RWPE2 (cell line): ENCODE results near the gene PRLHR.

Experiments
- ATAC-seq: fragments of 200-7000 bp; cut with Tn5 transposase; 3 replicates; pipeline ENCODE4 v1.9.1; 2021; ENCODE audit warnings: low read depth
- DNase-seq: peaks from one replicate; pipeline ENCODE4 v3.0.0-alpha.2; 2020; ENCODE audit warnings: low spot score
- H3K27ac ChIP-seq: fragments of 450-650 bp; 2 replicates; pipeline ENCODE4 v1.5.1; 2017; ENCODE audit warnings: mild to moderate bottlenecking; ENCODE audit not compliant: poor library complexity, severe bottlenecking
- H3K27me3 ChIP-seq: fragments of 250-450 bp; sonication (Bioruptor Pico); 2 replicates; pipeline ENCODE4 v1.5.1; 2021; ENCODE audit warnings: mild to moderate bottlenecking, moderate library complexity; ENCODE audit not compliant: insufficient read depth, poor library complexity, severe bottlenecking
- H3K36me3 ChIP-seq: fragments of 250-450 bp; sonication (Bioruptor Pico); 2 replicates; pipeline ENCODE4 v1.5.1; 2020; ENCODE audit warnings: low read depth, mild to moderate bottlenecking, moderate library complexity
- H3K4me1 ChIP-seq: fragments of 250-450 bp; sonication (Bioruptor Pico); 2 replicates; pipeline ENCODE4 v1.5.1; 2021; ENCODE audit warnings: mild to moderate bottlenecking, moderate library complexity; ENCODE audit not compliant: insufficient read depth, poor library complexity, severe bottlenecking
- H3K4me3 ChIP-seq: fragments of 250-450 bp; sonication (Bioruptor Pico); 2 replicates; pipeline ENCODE4 v1.5.1; 2021; ENCODE audit warnings: mild to moderate bottlenecking, moderate library complexity; ENCODE audit not compliant: severe bottlenecking
- H3K9me3 ChIP-seq: fragments of 250-450 bp; sonication (Bioruptor Pico); 2 replicates; pipeline ENCODE4 v1.5.1; 2021; ENCODE audit warnings: mild to moderate bottlenecking, moderate library complexity; ENCODE audit not compliant: severe bottlenecking
- CTCF ChIP-seq: fragments of 450-650 bp; IDR thresholded peaks from one replicate; pipeline ENCODE4 v1.5.1; 2017; ENCODE audit warnings: mild to moderate bottlenecking, moderate library complexity; ENCODE audit not compliant: poor library complexity, severe bottlenecking

PRLHR gene

GRCh38 chr10:118565301-118566075, 30.0 kb downstream of the PRLHR start:
- Histone ChIP-seq H3K27me3 (no peaks in the 10 kb centered on the region), H3K4me1 (no peaks in the 10 kb centered on the region), H3K27ac (no peak overlapping the region), H3K4me3 (no peak overlapping the region), H3K36me3 (no peaks in the 10 kb centered on the region), H3K9me3 (peaks cover 2% of the 10 kb centered on the region)
- DNase-seq, result no peak
- no peak for ATAC-seq
- TF ChIP-seq CTCF, result no peak

- no peaks in the 10 kb centered on the region for H3K4me1 ChIP-seq
- peak; percentile 63; the same call in 2 of the 3 replicates for ATAC-seq
- H3K36me3 ChIP-seq, result no peaks in the 10 kb centered on the region
- H3K9me3 ChIP-seq, result peaks cover 2% of the 10 kb centered on the region
- no peak overlapping the region for H3K4me3 ChIP-seq
- TF ChIP-seq CTCF, result peak; percentile 53
- no peaks in the 10 kb centered on the region for H3K27me3 ChIP-seq
- no peak for DNase-seq
- H3K27ac ChIP-seq, result no peak overlapping the region
These were observed 30.8 kb downstream of the PRLHR start for GRCh38 chr10:118564652-118565051.

- Histone ChIP-seq H3K4me1 (no peaks in the 10 kb centered on the region), H3K27me3 (no peaks in the 10 kb centered on the region), H3K27ac (no peak overlapping the region), H3K9me3 (peaks cover 2% of the 10 kb centered on the region), H3K36me3 (no peaks in the 10 kb centered on the region), H3K4me3 (no peak overlapping the region)
- no peak for ATAC-seq
- TF ChIP-seq CTCF, result no peak
- DNase-seq, result no peak
These were observed 31.3 kb downstream of the PRLHR start for GRCh38 chr10:118564114-118564513.

GRCh38 chr10:118563373-118563890, 32.0 kb downstream of the PRLHR start:
- DNase-seq (no peak), ATAC-seq (no peak)
- Histone ChIP-seq H3K4me3 (no peak overlapping the region), H3K9me3 (peaks cover 2% of the 10 kb centered on the region), H3K36me3 (no peaks in the 10 kb centered on the region), H3K27me3 (no peaks in the 10 kb centered on the region), H3K27ac (no peak overlapping the region), H3K4me1 (no peaks in the 10 kb centered on the region)
- no peak for TF ChIP-seq CTCF

- Histone ChIP-seq H3K4me1 (no peaks in the 10 kb centered on the region), H3K4me3 (no peak overlapping the region), H3K9me3 (peaks cover 2% of the 10 kb centered on the region), H3K27ac (no peak overlapping the region), H3K36me3 (no peaks in the 10 kb centered on the region), H3K27me3 (no peaks in the 10 kb centered on the region)
- no peak for ATAC-seq
- no peak for DNase-seq
- TF ChIP-seq CTCF, result no peak
These were observed 32.6 kb downstream of the PRLHR start for GRCh38 chr10:118562851-118563250.
